Activated T-helper 17 cell treated with anti-CD3 and anti-CD28 coated beads, Interleukin-2, amount 50 U/mL, for 72 hours (primary cell): ENCODE measurements around the gene ZNF649. TPM values are rescaled to one million over a fixed set of nuclear protein-coding genes. Genes with fewer than 3 reads are reported as not detected.

Source experiments
- total RNA-seq, 2 donors: library from RNA; stranded (reverse); gene quantifications; one replicate each; pipeline ENCODE4 v1.2.3, GENCODE V29; 2022

Gene ZNF649
- total RNA-seq, 2 donors from 2014 or later, result 4.4 to 6.9 TPM

Other genes with a start within 250 kb of the ZNF649 start
- gene SPACA6, start 211.7 kb downstream of the ZNF649 start, total RNA-seq, result 10 to 100 TPM in 1 of 2 donors, 1 to 10 TPM in 1; 3.2 to 18.3 TPM
- gene HAS1, start 181.0 kb downstream of the ZNF649 start, total RNA-seq, result not detected
- gene FPR1, start 153.1 kb downstream of the ZNF649 start, total RNA-seq, result not detected
- not detected for gene FPR2, start 143.8 kb downstream of the ZNF649 start, total RNA-seq
- gene FPR3, start 109.9 kb downstream of the ZNF649 start, total RNA-seq, result not detected
- 1 to 10 TPM; 5.2 to 5.7 TPM for gene ZNF577, start 17.1 kb downstream of the ZNF649 start, total RNA-seq
- 1 to 10 TPM; 3.5 to 4.3 TPM for gene ZNF613, start 22.5 kb upstream of the ZNF649 start, total RNA-seq
- 10 to 100 TPM in 1 of 2 donors, 1 to 10 TPM in 1; 6.2 to 12.8 TPM for gene ZNF350, start 81.8 kb upstream of the ZNF649 start, total RNA-seq
- 10 to 100 TPM in 1 of 2 donors, 1 to 10 TPM in 1; 5.9 to 15.2 TPM for gene ZNF615, start 103.2 kb upstream of the ZNF649 start, total RNA-seq
- gene ZNF614, start 123.4 kb upstream of the ZNF649 start, total RNA-seq, result 1 to 10 TPM; 7.0 to 7.7 TPM
- 10 to 100 TPM; 14.7 to 32.8 TPM for gene ZNF432, start 143.8 kb upstream of the ZNF649 start, total RNA-seq
- gene ZNF841, start 190.7 kb upstream of the ZNF649 start, total RNA-seq, result 10 to 100 TPM; 17.8 to 29.1 TPM
- gene ZNF616, start 234.9 kb upstream of the ZNF649 start, total RNA-seq, result 10 to 100 TPM in 1 of 2 donors, 1 to 10 TPM in 1; 5.4 to 11.6 TPM